ENCODE results near the gene MAB21L4. TPM values are rescaled to one million over a fixed set of nuclear protein-coding genes. Genes with fewer than 3 reads are reported as not detected.

MAB21L4 gene
- total and polyA plus RNA-seq, 7 donors: not detected

- H3K4me1 ChIP-seq: peaks cover 8% of the 10 kb centered on the region
- TF ChIP-seq CTCF (IDR thresholded peaks at IDR 0.05): no peak
- ATAC-seq: no peak
- no peak overlapping the region for H3K4me3 ChIP-seq
- peak; percentile 4 to 45 for DNase-seq
- no peak overlapping the region for H3K27ac ChIP-seq
- H3K27me3 ChIP-seq (ENCODE audit: insufficient read depth in 3 of 3, low read length in 2 of 3): peaks cover 0 to 17% (median 6%) of the 10 kb centered on the region in 3 donors
- H3K36me3 ChIP-seq (ENCODE audit: insufficient read depth in 1 of 2, low read depth in 1 of 2): no peaks in the 10 kb centered on the region
- 93 to 97% (median 93%) methylated on average over 32 to 36 of the region's 36 CpGs for WGBS, 3 donors
- intact Hi-C loops (cut with DNase I): no loop called here
- H3K9me3 ChIP-seq: no peaks in the 10 kb centered on the region
These were observed 22.5 kb upstream of the MAB21L4 start for GRCh38 chr2:240918258-240919091.

- WGBS, 3 donors: 67 to 72% (median 71%) methylated on average over 10 of the region's 10 CpGs
- Histone ChIP-seq H3K27ac (no peak overlapping the region), H3K36me3 (ENCODE audit: insufficient read depth in 1 of 2, low read depth in 1 of 2) (no peaks in the 10 kb centered on the region), H3K4me3 (no peak overlapping the region), H3K4me1 (peaks cover 8% of the 10 kb centered on the region), H3K27me3 (ENCODE audit: insufficient read depth in 3 of 3, low read length in 2 of 3) (peaks cover 0 to 17% (median 6%) of the 10 kb centered on the region in 3 donors), H3K9me3 (no peaks in the 10 kb centered on the region)
- DNase-seq (peak in 1 of 2 donors; percentile 13), ATAC-seq (no peak)
- intact Hi-C loops (cut with DNase I): no loop called here
- TF ChIP-seq CTCF (IDR thresholded peaks at IDR 0.05): no peak
These were observed 21.8 kb upstream of the MAB21L4 start for GRCh38 chr2:240917684-240918257.

DNA sequence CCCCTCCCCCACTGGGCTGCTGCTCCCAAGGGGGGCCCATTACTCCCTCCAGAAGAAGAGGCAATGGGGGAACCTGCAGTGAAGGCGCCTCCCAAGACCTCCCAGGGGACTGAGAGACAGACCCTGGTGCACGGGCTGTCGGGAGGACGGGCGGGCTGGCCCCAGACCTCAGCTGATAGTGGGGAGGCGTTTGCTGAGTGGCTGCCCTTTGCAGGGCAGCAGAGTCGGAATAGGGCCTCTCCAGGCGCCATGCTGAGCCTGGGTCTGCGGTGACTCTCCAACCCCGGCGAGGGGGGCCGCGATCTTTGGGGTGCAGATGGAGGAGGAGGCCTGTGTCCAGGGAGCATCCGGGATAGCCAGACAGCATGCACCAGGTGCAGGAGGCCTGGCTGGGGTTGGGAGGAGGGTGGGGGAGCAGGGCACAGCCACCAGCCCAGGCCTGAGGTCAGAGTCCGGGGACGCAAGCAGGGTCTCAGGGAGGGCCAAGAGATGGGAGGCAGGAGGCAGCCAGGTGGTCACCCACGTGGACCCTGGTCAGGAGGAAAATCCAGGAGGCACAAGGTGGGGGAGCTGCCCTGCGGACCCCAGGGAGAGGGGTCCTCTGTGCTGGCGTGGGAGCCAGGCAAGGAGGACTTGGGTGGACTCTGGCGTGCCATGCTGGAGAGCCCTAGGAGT, 21.2 kb upstream of the MAB21L4 start:
- intact Hi-C loops (cut with DNase I): no loop called here
- no peak overlapping the region for H3K4me3 ChIP-seq
- no peak for TF ChIP-seq CTCF (IDR thresholded peaks at IDR 0.05)
- peaks cover 8% of the 10 kb centered on the region for H3K4me1 ChIP-seq
- 71 to 81% (median 74%) methylated on average over 18 to 20 of the region's 20 CpGs for WGBS, 3 donors
- H3K27ac ChIP-seq: no peak overlapping the region
- H3K36me3 ChIP-seq (ENCODE audit: insufficient read depth in 1 of 2, low read depth in 1 of 2): no peaks in the 10 kb centered on the region
- H3K9me3 ChIP-seq: no peaks in the 10 kb centered on the region
- DNase-seq (peak; percentile 14 to 34), ATAC-seq (no peak)
- H3K27me3 ChIP-seq (ENCODE audit: insufficient read depth in 3 of 3, low read length in 2 of 3): peaks cover 0 to 17% (median 6%) of the 10 kb centered on the region in 3 donors

GRCh38 chr2:240916571-240917008, 20.6 kb upstream of the MAB21L4 start:
- no peak overlapping the region for H3K4me3 ChIP-seq
- no peak for TF ChIP-seq CTCF (IDR thresholded peaks at IDR 0.05)
- peak; percentile 81 to 87 for DNase-seq
- peaks cover 0 to 17% (median 6%) of the 10 kb centered on the region in 3 donors for H3K27me3 ChIP-seq (ENCODE audit: insufficient read depth in 3 of 3, low read length in 2 of 3)
- peaks cover 8% of the 10 kb centered on the region for H3K4me1 ChIP-seq
- H3K36me3 ChIP-seq (ENCODE audit: insufficient read depth in 1 of 2, low read depth in 1 of 2): no peaks in the 10 kb centered on the region
- H3K27ac ChIP-seq: no peak overlapping the region
- intact Hi-C loops (cut with DNase I): no loop called here
- ATAC-seq: peak in 3 of 4 donors; percentile 39 to 42 (median 41)
- H3K9me3 ChIP-seq: no peaks in the 10 kb centered on the region
- WGBS, 3 donors: 13 to 23% (median 20%) methylated on average over 23 to 24 of the region's 24 CpGs

Data from psoas muscle (tissue), 8 donors.